Prostate gland (tissue), 2 donors: ENCODE measurements around the gene GPR176. TPM values are rescaled to one million over a fixed set of nuclear protein-coding genes. Genes with fewer than 3 reads are reported as not detected.
"Not testable (repeated sequence)": the region's sequence is repeated elsewhere in the genome, so short reads cannot be mapped to it uniquely, and the experiment has no call there.

Experiments
- DNase-seq: peaks from one replicate; pipeline ENCODE4 v3.0.0-alpha.2; 2019; ENCODE audit warnings: low spot score
- H3K27ac ChIP-seq, 2 donors: fragments of 200-600 bp; sonication (generic); 2 replicates each; pipeline ENCODE4 v1.5.1; 2017 to 2019
- H3K27me3 ChIP-seq: fragments of 200-600 bp; sonication (generic); replicated peaks from 2 replicates; pipeline ENCODE4 v1.5.1; 2019; ENCODE audit not compliant: insufficient read depth
- H3K36me3 ChIP-seq, 2 donors: fragments of 200-600 bp; sonication (generic); 1 replicate in 1 of 2; 2 replicates in 1 of 2; pipeline versions ENCODE4 v1.5.1 to v1.8.1; 2017 to 2019
- H3K4me1 ChIP-seq: fragments of 200-600 bp; sonication (generic); replicated peaks from 2 replicates; pipeline ENCODE4 v1.5.1; 2019
- H3K4me3 ChIP-seq, 2 donors: fragments of 200-600 bp; sonication (generic); 2 replicates each; pipeline ENCODE4 v1.5.1; 2017 to 2019
- H3K9me3 ChIP-seq: fragments of 200-600 bp; sonication (generic); 2 replicates; pipeline ENCODE4 v1.5.1; 2017
- POLR2A ChIP-seq: fragments of 450-650 bp; IDR thresholded peaks from one replicate; pipeline ENCODE4 v1.6.1; 2016; ENCODE audit warnings: antibody characterized with exemption, mild to moderate bottlenecking
- POLR2AphosphoS5 ChIP-seq: sonication (generic); formaldehyde crosslinking; IDR thresholded peaks from one replicate; pipeline ENCODE4 v1.6.1; 2017; ENCODE audit warnings: antibody characterized with exemption
- WGBS: methylation state at CpG from one replicate; pipeline ENCODE4 v1.1.5; 2018; 5-methylcytosine and 5-hydroxymethylcytosine counted together
- intact Hi-C: fragments of 100-400 bp; cut with DNase I; formaldehyde crosslinking; loops from one replicate; pipeline ENCODE4 v1.14.2; 2022
- total RNA-seq, 2 donors: library from RNA; depleted of rRNA; stranded (reverse); fragments of >200 nt; gene quantifications; one replicate each; pipeline ENCODE4 v1.1.0, GENCODE V29; 2016
- TF ChIP-seq, protein P1 (sequence below), 4 experiments: fragments of 200-600 bp in 2 of 4; fragments of 450-650 bp in 2 of 4; sonication (generic) in 2 of 4; IDR thresholded peaks; 1 replicate in 3 of 4; 2 replicates in 1 of 4; pipeline ENCODE4 v1.5.1; 2016 to 2019; ENCODE audit warnings: antibody characterized with exemption in 4 of 4, mild to moderate bottlenecking in 2 of 4, moderate library complexity in 2 of 4

GPR176 gene
- total RNA-seq, 2 donors from 2014 or later = 26.2 to 28.3 TPM

DNA sequence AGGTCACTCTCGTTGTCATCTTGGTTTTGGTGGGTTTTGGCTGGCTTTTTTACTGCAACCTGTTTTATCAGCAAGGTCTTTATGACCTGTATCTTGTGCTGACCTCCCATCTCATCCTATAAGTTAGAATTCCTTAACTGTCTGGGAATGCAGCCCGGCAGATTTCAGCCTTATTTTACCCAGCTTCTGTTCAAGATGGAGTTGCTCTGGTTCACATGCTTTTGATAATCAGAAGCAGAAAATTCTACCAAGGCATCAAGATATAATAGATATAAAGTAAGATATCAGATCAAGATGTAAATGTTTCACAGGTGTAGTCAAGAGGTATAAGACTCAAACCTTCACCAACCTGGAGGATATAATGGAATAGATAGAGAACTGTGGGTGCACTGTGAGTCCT lies 16.0 kb downstream of the GPR176 start:
- Histone ChIP-seq H3K27me3 (no peaks in the 10 kb centered on the region), H3K4me1 (no peaks in the 10 kb centered on the region), H3K27ac (no peak overlapping the region), H3K9me3 (no peaks in the 10 kb centered on the region), H3K4me3 (no peak overlapping the region), H3K36me3 (no peaks in the 10 kb centered on the region)
- WGBS = 75% methylated on average over 2 of the region's 2 CpGs
- TF ChIP-seq POLR2A (no peak), POLR2AphosphoS5 (no peak)
- TF ChIP-seq, protein P1, sequence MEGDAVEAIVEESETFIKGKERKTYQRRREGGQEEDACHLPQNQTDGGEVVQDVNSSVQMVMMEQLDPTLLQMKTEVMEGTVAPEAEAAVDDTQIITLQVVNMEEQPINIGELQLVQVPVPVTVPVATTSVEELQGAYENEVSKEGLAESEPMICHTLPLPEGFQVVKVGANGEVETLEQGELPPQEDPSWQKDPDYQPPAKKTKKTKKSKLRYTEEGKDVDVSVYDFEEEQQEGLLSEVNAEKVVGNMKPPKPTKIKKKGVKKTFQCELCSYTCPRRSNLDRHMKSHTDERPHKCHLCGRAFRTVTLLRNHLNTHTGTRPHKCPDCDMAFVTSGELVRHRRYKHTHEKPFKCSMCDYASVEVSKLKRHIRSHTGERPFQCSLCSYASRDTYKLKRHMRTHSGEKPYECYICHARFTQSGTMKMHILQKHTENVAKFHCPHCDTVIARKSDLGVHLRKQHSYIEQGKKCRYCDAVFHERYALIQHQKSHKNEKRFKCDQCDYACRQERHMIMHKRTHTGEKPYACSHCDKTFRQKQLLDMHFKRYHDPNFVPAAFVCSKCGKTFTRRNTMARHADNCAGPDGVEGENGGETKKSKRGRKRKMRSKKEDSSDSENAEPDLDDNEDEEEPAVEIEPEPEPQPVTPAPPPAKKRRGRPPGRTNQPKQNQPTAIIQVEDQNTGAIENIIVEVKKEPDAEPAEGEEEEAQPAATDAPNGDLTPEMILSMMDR (IDR thresholded peaks at IDR 0.05) = no peak
- DNase-seq = no peak
- intact Hi-C loops = no loop called here

DNA sequence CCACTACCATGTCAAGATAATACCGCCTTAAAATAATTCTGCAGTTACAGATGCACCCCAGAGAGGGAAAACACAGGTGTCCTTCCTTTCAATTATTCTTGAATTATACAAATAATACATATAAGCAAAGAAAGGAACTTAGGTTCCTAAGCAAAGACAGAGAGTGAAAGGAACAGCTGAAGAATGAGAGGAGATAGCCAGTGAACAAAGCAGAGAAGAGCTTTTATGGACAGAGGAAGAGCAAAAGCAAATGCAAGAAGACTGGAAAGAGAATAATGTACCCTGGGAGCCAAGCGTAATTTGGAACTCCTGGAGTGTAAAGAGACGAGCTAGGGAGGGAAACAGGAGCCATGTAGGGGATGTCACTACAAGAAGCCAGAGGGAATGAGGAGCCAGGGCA lies 21.7 kb downstream of the GPR176 start:
- intact Hi-C loops = no loop called here
- DNase-seq = no peak
- Histone ChIP-seq H3K4me3 (no peak overlapping the region), H3K4me1 (no peaks in the 10 kb centered on the region), H3K36me3 (no peaks in the 10 kb centered on the region), H3K27ac (no peak overlapping the region), H3K27me3 (no peaks in the 10 kb centered on the region), H3K9me3 (no peaks in the 10 kb centered on the region)
- WGBS = 80% methylated on average over 3 of the region's 3 CpGs
- no peak for TF ChIP-seq POLR2A
- TF ChIP-seq, protein P1 (IDR thresholded peaks at IDR 0.05) = no peak
- TF ChIP-seq POLR2AphosphoS5 = no peak

DNA sequence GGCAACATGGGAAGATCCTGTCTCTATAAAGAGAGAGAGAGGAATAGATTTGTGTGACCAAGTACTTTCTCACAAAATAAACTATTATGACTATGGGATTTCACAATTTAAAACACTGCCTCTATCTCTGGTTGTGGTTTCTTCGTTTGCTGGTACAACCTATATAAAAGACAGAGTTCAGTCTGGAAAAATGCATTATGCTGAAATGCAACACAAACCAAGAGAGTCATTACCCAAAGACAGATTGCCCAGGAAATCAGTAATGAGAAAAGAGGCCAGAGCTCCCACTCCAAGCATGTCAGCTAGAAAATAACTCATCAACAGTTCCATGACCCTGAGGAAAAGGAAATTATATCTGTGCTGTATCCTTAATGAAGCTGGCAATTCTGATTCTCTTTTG lies 23.2 kb downstream of the GPR176 start:
- intact Hi-C loops = no loop called here
- Histone ChIP-seq H3K4me1 (no peaks in the 10 kb centered on the region), H3K36me3 (no peaks in the 10 kb centered on the region), H3K27me3 (no peaks in the 10 kb centered on the region), H3K27ac (no peak overlapping the region), H3K4me3 (no peak overlapping the region), H3K9me3 (no peaks in the 10 kb centered on the region)
- TF ChIP-seq POLR2AphosphoS5 (no peak), POLR2A (no peak)
- TF ChIP-seq, protein P1 (IDR thresholded peaks at IDR 0.05) = no peak
- 58% methylated on average over 1 of the region's 1 CpG for WGBS
- DNase-seq = no peak

DNA sequence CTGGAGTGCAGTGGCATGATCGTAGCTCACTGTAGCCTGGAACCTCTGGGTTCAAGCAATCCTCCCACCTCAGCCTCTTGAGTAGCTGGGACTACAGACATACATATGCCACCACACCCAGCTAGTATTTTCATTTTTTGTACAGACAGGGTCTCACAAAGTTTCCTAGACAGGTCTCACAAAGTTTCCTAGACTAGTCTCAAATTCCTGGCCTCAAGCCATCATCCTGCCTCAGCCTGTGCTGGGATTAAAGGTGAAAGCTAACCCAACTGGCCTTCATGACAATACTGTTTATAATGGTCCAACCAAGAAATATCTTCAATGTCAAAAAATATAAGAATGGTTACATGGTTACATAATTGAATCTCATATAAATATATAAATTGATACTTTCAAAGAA lies 24.0 kb downstream of the GPR176 start:
- DNase-seq = no peak
- TF ChIP-seq, protein P1 (IDR thresholded peaks at IDR 0.05) = no peak
- TF ChIP-seq POLR2A (no peak), POLR2AphosphoS5 (no peak)
- Histone ChIP-seq H3K4me3 (no peak overlapping the region), H3K4me1 (no peaks in the 10 kb centered on the region), H3K27ac (no peak overlapping the region), H3K27me3 (no peaks in the 10 kb centered on the region), H3K9me3 (no peaks in the 10 kb centered on the region), H3K36me3 (no peaks in the 10 kb centered on the region)
- intact Hi-C loops = no loop called here
- 100% methylated on average over 1 of the region's 1 CpG for WGBS

DNA sequence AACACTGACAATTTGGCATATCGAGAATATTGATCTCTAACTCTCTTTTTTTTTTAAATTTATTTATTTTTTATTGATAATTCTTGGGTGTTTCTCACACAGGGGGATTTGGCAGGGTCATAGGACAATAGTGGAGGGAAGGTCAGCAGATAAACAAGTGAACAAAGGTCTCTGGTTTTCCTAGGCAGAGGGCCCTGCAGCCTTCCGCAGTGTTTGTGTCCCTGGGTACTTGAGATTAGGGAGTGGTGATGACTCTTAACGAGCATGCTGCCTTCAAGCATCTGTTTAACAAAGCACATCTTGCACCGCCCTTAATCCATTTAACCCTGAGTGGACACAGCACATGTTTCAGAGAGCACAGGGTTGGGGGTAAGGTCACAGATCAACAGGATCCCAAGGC lies 27.0 kb downstream of the GPR176 start:
- H3K27me3 ChIP-seq, H3K4me1 ChIP-seq, H3K9me3 ChIP-seq, H3K4me3 ChIP-seq, intact Hi-C loops, H3K36me3 ChIP-seq, DNase-seq, H3K27ac ChIP-seq: not testable (repeated sequence)
- 92% methylated on average over 2 of the region's 4 CpGs for WGBS
